NCI-H2227 treated with DMSO at 0.1 percent for 48 hours (cell line): ENCODE data around the gene MPIG6B.
"Not testable (repeated sequence)": the region's sequence is repeated elsewhere in the genome, so short reads cannot be mapped to it uniquely, and the experiment has no call there.

ENCODE experiments used
- DNase-seq: peaks from one replicate; lab custom pipeline; 2025; lab: John Stamatoyannopoulos, UW

Gene MPIG6B

GRCh38 chr6:31700740-31701401 lies 22.3 kb upstream of the MPIG6B start:
- no peak for DNase-seq

GRCh38 chr6:31701666-31702404 lies 21.3 kb upstream of the MPIG6B start:
- no peak for DNase-seq

GRCh38 chr6:31702405-31702818 lies 20.8 kb upstream of the MPIG6B start:
- DNase-seq, result no peak

DNA sequence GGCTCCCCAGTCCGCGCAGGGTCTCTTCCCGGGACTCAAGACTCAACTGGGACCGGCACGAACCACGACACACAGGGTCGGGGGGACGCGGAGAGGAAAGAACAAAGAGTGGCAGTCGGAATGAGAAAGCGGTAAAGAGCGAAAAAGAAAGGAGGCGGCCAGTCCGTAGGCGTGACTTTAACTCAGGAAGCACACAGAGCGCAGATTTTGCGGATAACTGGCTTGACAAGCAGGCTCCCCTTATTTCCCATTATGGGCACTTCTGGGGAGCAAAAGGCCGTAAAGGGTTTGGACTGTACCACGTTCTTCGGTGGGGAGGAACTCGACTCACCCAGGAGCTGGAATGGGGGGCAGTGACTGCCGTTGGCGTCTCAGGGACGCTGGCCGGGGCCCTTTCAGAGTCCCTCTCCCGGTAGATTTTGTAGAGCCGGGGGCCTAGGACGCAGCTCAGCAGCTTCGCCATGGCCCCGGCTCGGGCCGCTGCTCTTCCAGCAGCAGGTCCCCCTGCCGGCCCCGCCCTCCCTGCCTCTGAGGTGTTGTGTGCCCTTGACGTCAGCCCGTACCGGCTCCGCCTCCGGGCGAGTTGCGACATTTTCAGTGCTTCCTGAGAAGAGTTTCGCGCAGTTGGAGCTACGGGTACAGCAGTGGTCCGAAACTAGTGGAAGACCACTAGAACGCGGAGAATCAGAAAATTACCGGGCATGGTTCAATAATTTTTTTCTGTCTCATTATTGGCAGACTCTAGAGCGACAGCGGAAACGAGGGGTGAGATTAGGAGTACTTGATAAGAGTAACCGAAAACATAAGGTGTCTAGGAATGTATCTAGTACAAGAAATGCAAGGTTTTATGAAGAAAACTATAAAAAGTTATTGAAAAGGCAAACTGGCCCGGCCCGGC lies 20.1 kb upstream of the MPIG6B start, which contains the start of gene ABHD16A:
Gene ABHD16A (minus strand): TSS at position 506 of the 898 bp plus-strand sequence. CDS start 43 bp downstream, at position 463.
- peak; percentile 93 for DNase-seq

GRCh38 chr6:31705931-31706330 lies 17.2 kb upstream of the MPIG6B start:
- DNase-seq, result no peak

GRCh38 chr6:31706599-31706998 lies 16.6 kb upstream of the MPIG6B start, which contains the start of gene LY6G6F:
Gene LY6G6F, plus strand, starts transcription at chr6:31706866. Its CDS starts 41 bp downstream, at chr6:31706907.
- DNase-seq, result no peak

DNA sequence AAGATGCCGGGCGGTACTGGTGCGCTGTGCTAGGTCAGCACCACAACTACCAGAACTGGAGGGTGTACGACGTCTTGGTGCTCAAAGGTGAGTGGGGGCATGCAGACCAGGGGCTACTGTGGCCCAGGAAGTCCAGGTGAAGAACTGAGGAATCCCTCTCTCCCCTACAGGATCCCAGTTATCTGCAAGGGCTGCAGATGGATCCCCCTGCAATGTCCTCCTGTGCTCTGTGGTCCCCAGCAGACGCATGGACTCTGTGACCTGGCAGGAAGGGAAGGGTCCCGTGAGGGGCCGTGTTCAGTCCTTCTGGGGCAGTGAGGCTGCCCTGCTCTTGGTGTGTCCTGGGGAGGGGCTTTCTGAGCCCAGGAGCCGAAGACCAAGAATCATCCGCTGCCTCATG lies 15.5 kb upstream of the MPIG6B start:
- DNase-seq, result no peak

DNA sequence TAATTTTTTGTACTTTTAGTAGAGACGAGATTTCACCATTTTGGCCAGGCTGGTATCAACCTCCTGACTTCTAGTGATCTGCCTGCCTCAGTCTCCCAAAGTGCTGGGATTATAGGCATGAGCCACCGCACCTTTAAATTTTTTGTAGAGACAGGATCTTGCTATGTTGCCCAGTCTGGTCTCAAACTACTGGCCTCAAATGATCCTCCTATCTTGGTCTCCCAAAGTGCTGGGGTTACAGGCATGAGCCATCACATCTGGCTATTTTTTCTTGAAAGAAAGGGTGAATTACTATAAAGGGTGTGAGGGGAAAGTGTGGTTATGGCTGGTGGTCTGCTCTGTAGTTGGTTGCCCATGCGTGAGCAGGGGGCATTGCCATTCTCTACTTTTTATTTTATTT lies 14.9 kb upstream of the MPIG6B start:
- DNase-seq, result no peak

DNA sequence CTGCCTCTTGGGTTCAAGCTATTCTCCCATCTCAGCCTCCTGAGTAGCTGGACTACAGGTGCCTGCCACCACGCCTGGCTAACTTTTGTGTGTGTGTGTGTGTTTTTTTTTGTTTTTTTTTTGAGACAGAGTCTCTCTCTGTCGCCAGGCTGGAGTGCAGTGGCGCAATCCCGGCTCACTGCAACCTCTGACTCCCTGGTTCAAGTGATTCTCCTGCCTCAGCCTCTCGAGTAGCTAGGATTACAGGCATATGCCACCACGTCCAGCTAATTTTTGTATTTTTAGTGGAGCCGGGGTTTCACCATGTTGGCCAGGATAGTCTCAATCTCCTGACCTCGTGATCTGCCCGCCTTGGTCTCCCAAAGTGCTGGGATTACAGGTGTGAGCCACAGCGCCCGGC lies 14.0 kb upstream of the MPIG6B start:
- not testable (repeated sequence) for DNase-seq

DNA sequence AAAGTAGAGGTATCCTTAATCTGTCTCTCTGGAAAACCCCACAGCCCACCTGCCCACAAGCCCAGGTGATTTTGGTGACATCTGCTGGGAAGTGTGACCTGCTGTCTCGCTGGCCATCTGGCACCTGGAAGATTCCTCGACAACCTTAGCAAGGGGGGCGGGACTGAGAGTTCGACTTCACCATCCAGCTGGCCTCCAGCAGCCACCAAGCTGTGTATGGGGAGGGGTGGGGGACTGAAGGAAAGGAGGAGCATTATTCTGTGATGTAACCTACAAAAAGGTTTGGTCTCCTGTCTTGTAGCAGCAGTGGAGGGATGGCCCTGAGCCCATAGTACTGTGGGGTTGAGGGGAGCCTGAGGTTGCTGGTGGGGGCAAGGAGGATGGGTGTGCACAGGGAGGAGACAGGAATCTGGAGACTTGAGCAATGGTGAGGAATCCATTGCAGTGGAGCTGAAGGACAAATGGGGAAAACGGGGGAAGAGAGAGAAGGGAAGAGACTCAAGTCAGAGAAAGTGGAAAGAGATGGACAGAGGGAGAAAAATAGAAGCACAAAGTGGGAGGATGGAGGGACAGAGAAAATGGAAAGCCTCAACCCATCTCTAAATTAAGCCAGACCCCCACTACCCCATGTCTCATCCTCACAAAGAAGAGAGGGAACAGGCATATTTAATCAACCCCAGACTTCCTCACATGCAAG lies 12.5 kb upstream of the MPIG6B start:
- no peak for DNase-seq

- DNase-seq, result no peak
Measured at GRCh38 chr6:31711233-31711632, 11.9 kb upstream of the MPIG6B start.

GRCh38 chr6:31712296-31712695 lies 10.9 kb upstream of the MPIG6B start:
- DNase-seq, result no peak

DNA sequence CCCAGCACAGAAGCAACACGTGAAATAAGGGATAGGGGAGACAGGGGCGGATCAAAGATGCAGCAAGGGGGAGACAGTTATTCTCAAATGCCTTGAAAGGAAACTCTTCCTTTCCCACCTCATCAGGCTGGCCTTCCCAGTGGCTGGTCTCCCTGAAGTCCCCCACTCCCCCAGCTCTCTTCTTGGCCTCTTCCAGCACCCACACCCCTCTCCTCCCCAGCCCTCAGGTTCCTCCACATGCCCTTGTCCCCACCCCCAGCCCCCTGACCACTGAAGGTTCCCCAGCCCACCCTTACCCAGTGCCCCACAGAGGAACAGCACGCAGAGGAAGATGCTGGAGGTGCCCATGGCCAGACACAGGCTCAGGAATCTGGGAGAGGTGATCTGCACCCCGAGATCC lies 9.7 kb upstream of the MPIG6B start:
- DNase-seq, result no peak

DNA sequence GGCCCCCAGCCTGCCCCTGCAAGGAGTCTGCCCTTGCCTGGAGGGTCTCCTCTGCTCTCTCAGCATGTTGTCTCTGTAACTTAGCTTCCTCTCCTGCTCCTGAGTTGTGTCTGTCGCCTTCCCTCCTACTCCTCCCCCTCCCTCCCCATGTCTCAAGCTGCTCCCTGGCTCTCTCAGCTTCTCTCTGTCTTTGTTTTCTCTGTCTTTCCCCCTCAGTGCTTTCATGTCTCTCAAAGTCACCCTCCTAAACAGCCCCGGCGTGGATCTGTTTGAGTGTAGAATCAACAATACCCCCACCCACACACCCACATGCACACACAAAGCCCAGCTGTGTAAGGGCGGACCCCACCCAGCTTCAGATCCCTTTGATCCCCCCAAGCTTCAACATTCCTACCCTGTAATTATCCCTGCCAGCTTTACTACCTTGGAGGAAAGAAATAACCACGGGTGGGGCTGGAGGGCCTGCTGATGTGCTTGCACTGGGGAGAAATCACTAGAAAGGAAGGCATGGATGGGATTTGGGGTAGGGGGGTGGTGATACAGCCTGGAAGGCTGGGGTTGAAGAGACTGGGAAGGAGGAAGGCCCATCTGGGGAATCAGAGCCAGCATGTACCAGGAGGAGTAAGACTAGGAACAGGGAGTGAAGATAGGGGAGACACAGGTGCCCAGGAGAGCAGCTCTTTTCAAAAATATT lies 9.0 kb upstream of the MPIG6B start:
- peak; percentile 95 for DNase-seq

- no peak for DNase-seq
Measured at GRCh38 chr6:31715022-31715958, 7.9 kb upstream of the MPIG6B start, which contains the start of gene LY6G6D. Gene LY6G6D, plus strand, starts transcription at chr6:31715348. Its CDS starts 8 bp downstream, at chr6:31715356.

GRCh38 chr6:31717499-31718222 lies 5.5 kb upstream of the MPIG6B start:
- no peak for DNase-seq

- DNase-seq, result no peak
Measured at GRCh38 chr6:31718265-31718664, 4.9 kb upstream of the MPIG6B start.

- DNase-seq, result no peak
Measured at GRCh38 chr6:31719001-31719400, 4.2 kb upstream of the MPIG6B start.

- no peak for DNase-seq
Measured at GRCh38 chr6:31720196-31720770, 2.9 kb upstream of the MPIG6B start.
